Middle frontal gyrus (tissue), 1 donor: Measurements from ENCODE around the gene DDX25.

ENCODE experiments used
- DNase-seq: peaks from one replicate; pipeline ENCODE4 v3.0.0-alpha.2; 2015; ENCODE audit warnings: low spot score; ENCODE audit errors: extremely low spot score

DDX25 gene

DNA sequence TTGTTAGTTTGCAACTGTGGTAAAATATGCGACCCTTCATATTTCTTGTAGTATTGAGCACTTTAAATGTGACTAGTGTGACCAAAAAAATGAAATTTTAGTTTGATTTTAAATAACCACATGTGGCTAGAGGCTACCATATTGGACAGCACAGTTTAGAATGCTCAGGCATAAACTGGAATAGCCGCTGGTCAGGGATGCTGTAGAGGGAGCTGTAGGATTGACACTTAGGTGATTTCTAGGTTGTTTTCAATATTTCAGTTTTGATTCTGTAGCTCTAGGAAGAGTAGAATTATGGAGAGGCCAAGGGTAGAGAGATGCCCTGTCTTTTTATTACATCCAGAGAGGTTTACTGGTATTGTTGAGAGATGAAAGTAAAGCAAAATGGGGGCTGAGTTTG, 30.7 kb downstream of the DDX25 start:
- no peak for DNase-seq

DNA sequence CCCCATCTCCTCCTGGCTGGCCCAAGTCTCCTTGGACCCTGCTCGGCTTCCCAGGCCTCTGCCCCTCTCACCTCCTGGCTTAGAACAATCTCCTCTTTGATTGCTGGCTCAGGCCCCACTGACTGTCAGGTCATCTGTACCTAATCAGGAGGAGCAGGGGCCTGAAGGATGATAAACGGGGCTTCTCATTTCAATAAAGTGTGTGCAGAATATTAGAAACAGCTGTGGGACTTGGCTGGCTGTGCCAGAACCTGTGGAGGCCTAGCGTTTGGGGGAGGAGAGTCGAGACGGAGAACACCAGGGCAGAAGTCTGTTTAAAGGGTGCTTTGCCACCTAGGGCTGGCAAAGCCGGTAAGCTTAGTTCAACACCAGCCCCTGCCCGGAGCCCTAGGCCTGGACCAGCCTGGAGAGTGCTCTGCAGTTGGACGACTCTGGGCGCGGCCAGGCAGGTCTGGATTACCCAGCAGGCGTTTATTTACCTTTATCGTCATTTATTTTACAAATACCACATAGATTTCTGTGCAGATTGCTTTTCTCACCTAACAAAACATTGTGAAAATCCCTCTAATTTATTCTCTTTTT, 31.4 kb downstream of the DDX25 start:
- no peak for DNase-seq

DNA sequence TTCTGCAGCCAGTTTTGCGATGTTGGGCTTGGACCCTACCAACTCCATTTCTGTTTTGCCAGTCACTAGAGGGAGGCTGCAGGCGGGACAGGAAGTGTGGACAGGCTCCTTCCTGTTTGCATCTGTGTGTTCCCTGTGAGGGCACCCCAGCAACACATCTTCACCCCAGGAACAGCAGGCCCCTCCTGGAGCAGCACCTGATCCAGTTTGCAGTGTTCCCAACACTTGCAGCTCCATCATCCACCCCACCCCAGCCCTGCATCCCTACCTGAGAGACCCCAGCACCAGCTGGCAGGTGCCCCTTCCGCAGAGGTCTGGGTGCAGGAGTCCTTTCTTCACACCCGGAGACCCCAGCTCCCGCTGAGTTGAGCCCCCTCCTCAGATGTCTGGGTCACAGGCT, 34.1 kb downstream of the DDX25 start:
- no peak for DNase-seq

DNA sequence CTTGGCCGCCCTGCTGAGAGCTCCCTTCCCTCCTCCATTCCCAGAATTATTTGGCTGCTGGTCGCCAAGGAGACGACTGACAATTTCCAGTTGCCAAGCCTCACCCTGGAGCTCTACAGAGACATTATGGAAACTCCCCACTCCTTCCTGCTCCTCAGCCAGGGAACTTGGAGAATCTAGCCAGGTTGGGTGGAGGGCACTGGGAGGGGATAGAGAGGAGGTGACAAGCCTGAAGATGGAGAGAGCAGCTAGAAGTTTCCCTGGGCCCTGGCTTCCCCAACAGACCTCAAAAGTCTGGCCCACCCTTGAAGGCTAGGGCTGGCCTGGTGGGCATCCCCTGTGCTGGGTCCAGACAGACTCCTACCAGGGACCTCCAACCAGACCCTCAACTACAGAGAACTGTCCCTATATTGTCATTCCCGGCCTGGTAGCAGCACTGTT, 34.8 kb downstream of the DDX25 start:
- no peak for DNase-seq

GRCh38 chr11:125940145-125940544, 35.8 kb downstream of the DDX25 start:
- no peak for DNase-seq

GRCh38 chr11:125941267-125941618, 36.9 kb downstream of the DDX25 start:
- no peak for DNase-seq

GRCh38 chr11:125941619-125942611, 37.6 kb downstream of the DDX25 start:
- no peak for DNase-seq

DNA sequence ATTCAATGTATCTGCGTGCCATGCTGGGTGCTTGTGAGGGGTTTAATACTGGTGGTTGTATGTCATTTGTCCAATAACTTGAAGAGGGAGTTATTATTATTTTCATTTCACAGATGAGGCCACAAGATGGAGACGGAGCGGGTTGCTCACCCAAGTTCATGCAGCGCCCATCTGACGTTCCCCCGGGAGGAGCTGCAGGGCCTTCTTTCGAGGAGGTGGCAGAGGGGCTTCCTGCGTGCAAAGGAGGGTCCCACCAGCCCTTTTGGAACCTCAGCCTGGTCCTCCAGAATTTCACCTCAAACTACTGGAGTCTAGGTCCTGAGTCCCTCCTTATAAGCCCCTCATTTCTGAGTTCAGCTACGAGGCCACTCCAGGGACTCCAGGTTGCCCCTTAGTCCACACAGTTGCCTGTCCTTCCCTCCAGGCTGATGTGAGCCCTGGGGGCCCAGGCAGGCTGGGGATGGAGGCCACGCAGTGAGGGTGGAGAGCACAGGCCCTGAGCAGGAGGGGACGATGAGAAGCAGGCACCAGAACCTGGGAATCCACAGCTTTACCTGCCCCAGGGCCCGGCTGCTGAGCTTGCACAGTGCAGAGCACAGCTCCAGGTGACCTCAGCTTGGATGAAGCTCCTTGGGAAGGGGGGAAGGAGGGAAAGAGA, 38.6 kb downstream of the DDX25 start:
- DNase-seq: no peak

- DNase-seq: no peak
Observed at GRCh38 chr11:125943661-125944349, 39.5 kb downstream of the DDX25 start.

GRCh38 chr11:125944350-125945010, 40.2 kb downstream of the DDX25 start:
- DNase-seq: no peak

DNA sequence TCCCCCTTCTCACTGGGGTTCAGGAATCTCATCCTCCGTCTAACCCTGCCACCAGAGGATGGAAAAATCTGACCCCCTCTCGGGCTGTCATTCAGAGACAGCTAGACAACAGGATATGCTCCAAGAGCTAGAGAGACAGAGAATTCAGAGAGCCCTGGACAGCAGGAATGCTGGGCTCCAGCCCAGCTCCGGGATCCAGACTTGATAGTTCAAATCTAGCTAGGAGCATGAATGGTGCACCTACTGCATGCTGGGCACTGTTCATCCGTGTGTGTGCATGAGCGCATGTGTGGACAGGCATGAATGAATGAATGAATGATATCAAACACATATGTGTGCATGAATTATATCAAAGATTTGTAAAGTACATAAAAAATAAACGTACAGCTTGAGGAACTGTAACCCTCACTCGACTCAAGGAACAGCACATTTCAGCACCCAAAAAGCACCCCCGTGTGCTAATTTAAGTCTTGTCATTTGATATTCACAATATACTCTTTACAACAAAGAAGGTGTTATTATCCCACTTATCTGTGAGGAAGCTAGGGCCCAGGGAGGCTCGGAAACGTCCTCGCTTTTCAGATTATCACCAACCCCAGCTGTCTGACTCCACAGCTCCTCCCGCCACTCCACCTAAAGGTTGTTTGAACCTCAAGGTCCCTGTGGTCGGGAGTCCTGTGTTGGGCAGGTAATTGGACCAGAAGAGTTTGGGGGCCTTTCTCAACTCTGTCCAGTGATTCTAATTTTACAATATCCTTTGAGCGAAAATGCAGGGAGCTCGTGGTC, 40.9 kb downstream of the DDX25 start:
- no peak for DNase-seq

- no peak for DNase-seq
Observed at GRCh38 chr11:125945797-125946520, 41.7 kb downstream of the DDX25 start, which contains the start of gene VSIG10L2. Gene VSIG10L2, plus strand, starts transcription at chr11:125946044. Its CDS starts 12 bp downstream, at chr11:125946056.

DNA sequence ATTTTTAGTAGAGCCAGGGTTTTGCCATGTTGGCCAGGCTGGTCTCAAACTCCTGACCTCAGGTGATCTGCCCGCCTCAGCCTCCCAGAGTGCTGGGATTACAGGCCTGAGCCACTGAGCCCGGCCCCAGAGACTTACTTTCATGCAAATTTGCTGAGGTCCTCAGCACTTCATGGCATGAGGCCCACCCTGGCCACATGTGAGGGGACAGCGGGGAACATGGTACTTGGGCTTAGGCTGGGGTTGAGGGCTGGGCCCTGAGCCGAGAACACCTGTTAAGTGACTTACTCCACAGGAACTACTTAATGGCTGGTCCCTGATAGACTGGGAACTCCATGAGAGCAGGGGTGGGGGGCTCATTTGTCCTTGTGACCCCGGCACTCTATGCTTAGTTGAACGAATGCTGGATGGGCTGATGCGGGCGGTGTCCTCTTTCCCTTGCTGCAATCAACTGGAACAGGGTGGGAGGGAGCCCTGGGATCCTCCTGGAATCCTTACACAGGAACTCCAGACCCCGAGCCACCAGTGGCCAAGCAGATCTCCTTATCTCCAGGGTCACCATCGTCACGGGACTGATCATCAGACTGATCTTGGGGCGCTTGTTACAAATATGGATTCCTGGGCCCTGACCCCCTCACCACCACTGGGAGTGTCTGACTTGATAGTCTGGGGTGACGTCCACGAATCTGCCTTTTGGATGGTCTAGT, 42.6 kb downstream of the DDX25 start:
- DNase-seq: no peak

- no peak for DNase-seq
Observed at GRCh38 chr11:125947419-125948277, 43.3 kb downstream of the DDX25 start.

DNA sequence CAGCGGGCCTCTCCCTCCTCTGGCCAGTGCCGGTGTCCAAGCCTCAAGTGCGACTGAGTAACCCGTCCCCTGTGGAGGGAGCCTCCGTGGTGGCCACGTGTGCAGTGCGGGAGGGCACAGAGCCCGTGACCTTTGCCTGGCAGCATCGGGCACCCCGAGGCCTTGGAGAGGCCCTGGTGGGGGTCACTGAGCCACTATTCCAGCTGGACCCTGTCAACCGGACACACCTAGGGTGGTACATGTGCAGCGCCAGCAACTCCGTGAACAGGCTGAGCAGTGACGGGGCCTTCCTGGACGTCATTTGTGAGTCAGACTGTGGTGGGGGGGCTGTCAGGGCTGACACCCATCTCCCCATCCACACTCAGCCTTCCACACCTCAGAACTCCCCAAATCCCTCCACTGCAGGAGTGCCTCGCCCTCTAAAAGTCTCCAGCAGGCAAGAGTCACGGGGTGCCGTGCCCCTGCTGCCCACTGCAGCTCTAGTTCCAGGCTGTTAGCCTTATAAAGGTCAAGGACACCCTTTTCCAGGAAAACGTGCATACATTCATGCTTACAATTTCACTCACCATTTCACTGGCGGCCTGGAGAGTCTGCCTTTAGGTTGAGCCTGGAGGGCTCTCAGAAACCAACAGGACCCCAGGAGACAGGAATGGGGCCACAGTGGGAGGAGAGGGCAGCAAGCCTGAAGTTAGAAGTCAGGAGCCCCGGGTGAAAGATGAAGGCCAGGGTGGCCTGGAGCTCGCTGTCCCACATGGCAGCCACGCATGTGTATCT, 44.2 kb downstream of the DDX25 start:
- no peak for DNase-seq

GRCh38 chr11:125949271-125950177, 45.2 kb downstream of the DDX25 start:
- no peak for DNase-seq
